ENCODE data around the gene LHFPL2.

Gene LHFPL2

GRCh38 chr5:78633700-78634099, 14.9 kb downstream of the LHFPL2 start:
- Histone ChIP-seq H3K36me3 (ENCODE audit: control insufficient read depth in 1 of 2, insufficient read depth in 2 of 2, low read length in 2 of 2) (peaks cover 22 to 29% of the 10 kb centered on the region in 2 donors), H3K9ac (ENCODE audit: low read depth in 1 of 2, low read length in 2 of 2) (no peak overlapping the region), H3K4me3 (ENCODE audit: low read depth in 1 of 2, low read length in 2 of 2) (no peak overlapping the region), H3K27me3 (ENCODE audit: control insufficient read depth in 1 of 2, insufficient read depth in 2 of 2, low read length in 2 of 2) (no peaks in the 10 kb centered on the region), H3K4me1 (ENCODE audit: control insufficient read depth in 1 of 2, insufficient read depth in 2 of 2, low read length in 2 of 2) (peaks cover 11 to 15% of the 10 kb centered on the region in 2 donors), H3K27ac (ENCODE audit: low read depth, low read length) (no peak overlapping the region), H3K9me3 (ENCODE audit: control insufficient read depth in 1 of 2, low read length in 2 of 2) (no peaks in the 10 kb centered on the region)

GRCh38 chr5:78632467-78632866, 16.1 kb downstream of the LHFPL2 start:
- peaks cover 31 to 32% of the 10 kb centered on the region in 2 donors for H3K36me3 ChIP-seq (ENCODE audit: control insufficient read depth in 1 of 2, insufficient read depth in 2 of 2, low read length in 2 of 2)
- H3K9ac ChIP-seq (ENCODE audit: low read depth in 1 of 2, low read length in 2 of 2): no peak overlapping the region
- H3K4me3 ChIP-seq (ENCODE audit: low read depth in 1 of 2, low read length in 2 of 2): no peak overlapping the region
- no peak overlapping the region for H3K27ac ChIP-seq (ENCODE audit: low read depth, low read length)
- no peaks in the 10 kb centered on the region for H3K27me3 ChIP-seq (ENCODE audit: control insufficient read depth in 1 of 2, insufficient read depth in 2 of 2, low read length in 2 of 2)
- H3K9me3 ChIP-seq (ENCODE audit: control insufficient read depth in 1 of 2, low read length in 2 of 2): no peaks in the 10 kb centered on the region
- H3K4me1 ChIP-seq (ENCODE audit: control insufficient read depth in 1 of 2, insufficient read depth in 2 of 2, low read length in 2 of 2): peaks cover 5 to 6% of the 10 kb centered on the region in 2 donors

GRCh38 chr5:78631931-78632330, 16.6 kb downstream of the LHFPL2 start:
- Histone ChIP-seq H3K4me3 (ENCODE audit: low read depth in 1 of 2, low read length in 2 of 2) (no peak overlapping the region), H3K4me1 (ENCODE audit: control insufficient read depth in 1 of 2, insufficient read depth in 2 of 2, low read length in 2 of 2) (peaks cover 0 to 6% of the 10 kb centered on the region in 2 donors), H3K9me3 (ENCODE audit: control insufficient read depth in 1 of 2, low read length in 2 of 2) (no peaks in the 10 kb centered on the region), H3K36me3 (ENCODE audit: control insufficient read depth in 1 of 2, insufficient read depth in 2 of 2, low read length in 2 of 2) (peaks cover 31 to 35% of the 10 kb centered on the region in 2 donors), H3K9ac (ENCODE audit: low read depth in 1 of 2, low read length in 2 of 2) (no peak overlapping the region), H3K27ac (ENCODE audit: low read depth, low read length) (no peak overlapping the region), H3K27me3 (ENCODE audit: control insufficient read depth in 1 of 2, insufficient read depth in 2 of 2, low read length in 2 of 2) (no peaks in the 10 kb centered on the region)

- no peak overlapping the region for H3K9ac ChIP-seq (ENCODE audit: low read depth in 1 of 2, low read length in 2 of 2)
Observed at GRCh38 chr5:78630047-78630446, 18.5 kb downstream of the LHFPL2 start.

GRCh38 chr5:78629624-78630023, 18.9 kb downstream of the LHFPL2 start:
- Histone ChIP-seq H3K27ac (ENCODE audit: low read depth, low read length) (no peak overlapping the region), H3K4me1 (ENCODE audit: control insufficient read depth in 1 of 2, insufficient read depth in 2 of 2, low read length in 2 of 2) (peaks cover 0 to 6% of the 10 kb centered on the region in 2 donors), H3K27me3 (ENCODE audit: control insufficient read depth in 1 of 2, insufficient read depth in 2 of 2, low read length in 2 of 2) (no peaks in the 10 kb centered on the region), H3K9me3 (ENCODE audit: control insufficient read depth in 1 of 2, low read length in 2 of 2) (no peaks in the 10 kb centered on the region), H3K36me3 (ENCODE audit: control insufficient read depth in 1 of 2, insufficient read depth in 2 of 2, low read length in 2 of 2) (peaks cover 36 to 45% of the 10 kb centered on the region in 2 donors), H3K9ac (ENCODE audit: low read depth in 1 of 2, low read length in 2 of 2) (no peak overlapping the region), H3K4me3 (ENCODE audit: low read depth in 1 of 2, low read length in 2 of 2) (no peak overlapping the region)

More at GRCh38 chr5:78630047-78630446, 18.5 kb downstream of the LHFPL2 start:
- Histone ChIP-seq H3K36me3 (ENCODE audit: control insufficient read depth in 1 of 2, insufficient read depth in 2 of 2, low read length in 2 of 2) (peaks cover 36 to 43% of the 10 kb centered on the region in 2 donors), H3K27me3 (ENCODE audit: control insufficient read depth in 1 of 2, insufficient read depth in 2 of 2, low read length in 2 of 2) (no peaks in the 10 kb centered on the region), H3K27ac (ENCODE audit: low read depth, low read length) (no peak overlapping the region), H3K9me3 (ENCODE audit: control insufficient read depth in 1 of 2, low read length in 2 of 2) (no peaks in the 10 kb centered on the region), H3K4me1 (ENCODE audit: control insufficient read depth in 1 of 2, insufficient read depth in 2 of 2, low read length in 2 of 2) (peaks cover 0 to 6% of the 10 kb centered on the region in 2 donors), H3K4me3 (ENCODE audit: low read depth in 1 of 2, low read length in 2 of 2) (no peak overlapping the region)

GRCh38 chr5:78628270-78628992, 20.1 kb downstream of the LHFPL2 start:
- no peak overlapping the region for H3K9ac ChIP-seq (ENCODE audit: low read depth in 1 of 2, low read length in 2 of 2)
- peaks cover 0 to 5% of the 10 kb centered on the region in 2 donors for H3K4me1 ChIP-seq (ENCODE audit: control insufficient read depth in 1 of 2, insufficient read depth in 2 of 2, low read length in 2 of 2)
- H3K27me3 ChIP-seq (ENCODE audit: control insufficient read depth in 1 of 2, insufficient read depth in 2 of 2, low read length in 2 of 2): no peaks in the 10 kb centered on the region
- no peak overlapping the region for H3K4me3 ChIP-seq (ENCODE audit: low read depth in 1 of 2, low read length in 2 of 2)
- H3K36me3 ChIP-seq (ENCODE audit: control insufficient read depth in 1 of 2, insufficient read depth in 2 of 2, low read length in 2 of 2): peaks cover 36 to 45% of the 10 kb centered on the region in 2 donors
- H3K27ac ChIP-seq (ENCODE audit: low read depth, low read length): no peak overlapping the region
- no peaks in the 10 kb centered on the region for H3K9me3 ChIP-seq (ENCODE audit: control insufficient read depth in 1 of 2, low read length in 2 of 2)

- Histone ChIP-seq H3K27me3 (ENCODE audit: control insufficient read depth in 1 of 2, insufficient read depth in 2 of 2, low read length in 2 of 2) (no peaks in the 10 kb centered on the region), H3K9ac (ENCODE audit: low read depth in 1 of 2, low read length in 2 of 2) (no peak overlapping the region), H3K4me1 (ENCODE audit: control insufficient read depth in 1 of 2, insufficient read depth in 2 of 2, low read length in 2 of 2) (peaks cover 0 to 5% of the 10 kb centered on the region in 2 donors), H3K36me3 (ENCODE audit: control insufficient read depth in 1 of 2, insufficient read depth in 2 of 2, low read length in 2 of 2) (peaks cover 36 to 38% of the 10 kb centered on the region in 2 donors), H3K27ac (ENCODE audit: low read depth, low read length) (no peak overlapping the region), H3K4me3 (ENCODE audit: low read depth in 1 of 2, low read length in 2 of 2) (no peak overlapping the region), H3K9me3 (ENCODE audit: control insufficient read depth in 1 of 2, low read length in 2 of 2) (no peaks in the 10 kb centered on the region)
Observed at GRCh38 chr5:78627766-78628165, 20.8 kb downstream of the LHFPL2 start.

GRCh38 chr5:78627175-78627574, 21.4 kb downstream of the LHFPL2 start:
- H3K4me1 ChIP-seq (ENCODE audit: control insufficient read depth in 1 of 2, insufficient read depth in 2 of 2, low read length in 2 of 2): peaks cover 0 to 5% of the 10 kb centered on the region in 2 donors
- H3K9ac ChIP-seq (ENCODE audit: low read depth in 1 of 2, low read length in 2 of 2): no peak overlapping the region
- peaks cover 33 to 36% of the 10 kb centered on the region in 2 donors for H3K36me3 ChIP-seq (ENCODE audit: control insufficient read depth in 1 of 2, insufficient read depth in 2 of 2, low read length in 2 of 2)
- no peaks in the 10 kb centered on the region for H3K9me3 ChIP-seq (ENCODE audit: control insufficient read depth in 1 of 2, low read length in 2 of 2)
- H3K4me3 ChIP-seq (ENCODE audit: low read depth in 1 of 2, low read length in 2 of 2): no peak overlapping the region
- no peak overlapping the region for H3K27ac ChIP-seq (ENCODE audit: low read depth, low read length)
- H3K27me3 ChIP-seq (ENCODE audit: control insufficient read depth in 1 of 2, insufficient read depth in 2 of 2, low read length in 2 of 2): no peaks in the 10 kb centered on the region

GRCh38 chr5:78626009-78626571, 22.5 kb downstream of the LHFPL2 start:
- Histone ChIP-seq H3K27ac (ENCODE audit: low read depth, low read length) (no peak overlapping the region), H3K4me3 (ENCODE audit: low read depth in 1 of 2, low read length in 2 of 2) (no peak overlapping the region), H3K9me3 (ENCODE audit: control insufficient read depth in 1 of 2, low read length in 2 of 2) (no peaks in the 10 kb centered on the region), H3K36me3 (ENCODE audit: control insufficient read depth in 1 of 2, insufficient read depth in 2 of 2, low read length in 2 of 2) (peaks cover 27 to 32% of the 10 kb centered on the region in 2 donors), H3K9ac (ENCODE audit: low read depth in 1 of 2, low read length in 2 of 2) (no peak overlapping the region), H3K27me3 (ENCODE audit: control insufficient read depth in 1 of 2, insufficient read depth in 2 of 2, low read length in 2 of 2) (no peaks in the 10 kb centered on the region), H3K4me1 (ENCODE audit: control insufficient read depth in 1 of 2, insufficient read depth in 2 of 2, low read length in 2 of 2) (peaks cover 0 to 5% of the 10 kb centered on the region in 2 donors)

- Histone ChIP-seq H3K27ac (ENCODE audit: low read depth, low read length) (no peak overlapping the region), H3K36me3 (ENCODE audit: control insufficient read depth in 1 of 2, insufficient read depth in 2 of 2, low read length in 2 of 2) (peaks cover 20 to 27% of the 10 kb centered on the region in 2 donors), H3K9ac (ENCODE audit: low read depth in 1 of 2, low read length in 2 of 2) (no peak overlapping the region), H3K9me3 (ENCODE audit: control insufficient read depth in 1 of 2, low read length in 2 of 2) (peaks cover 3 to 4% of the 10 kb centered on the region in 2 donors), H3K4me3 (ENCODE audit: low read depth in 1 of 2, low read length in 2 of 2) (no peak overlapping the region), H3K27me3 (ENCODE audit: control insufficient read depth in 1 of 2, insufficient read depth in 2 of 2, low read length in 2 of 2) (no peaks in the 10 kb centered on the region), H3K4me1 (ENCODE audit: control insufficient read depth in 1 of 2, insufficient read depth in 2 of 2, low read length in 2 of 2) (peaks cover 0 to 5% of the 10 kb centered on the region in 2 donors)
Observed at GRCh38 chr5:78624992-78625391, 23.6 kb downstream of the LHFPL2 start.
